LNCaP clone FGC (cell line): ENCODE measurements around the gene PEX5L.

ENCODE experiments used
- DNase-seq: peaks from one replicate; pipeline ENCODE4 v3.0.0-alpha.2; 2011; ENCODE audit warnings: low read depth
- H3K4me3 ChIP-seq: 2 replicates; pipeline ENCODE4 v1.5.1; 2011; ENCODE audit warnings: mild to moderate bottlenecking, low read depth, low read length, control low read depth
- CTCF ChIP-seq: IDR thresholded peaks from 2 replicates; pipeline ENCODE4 v1.5.1; 2012; ENCODE audit warnings: mild to moderate bottlenecking; ENCODE audit not compliant: control insufficient read depth, insufficient read depth; ENCODE audit errors: extremely low read depth

Gene PEX5L

GRCh38 chr3:179768080-179768479 lies 268.7 kb downstream of the PEX5L start:
- DNase-seq: no peak
- TF ChIP-seq CTCF: peak; percentile 62
- no peak overlapping the region for H3K4me3 ChIP-seq

- no peak for TF ChIP-seq CTCF
- H3K4me3 ChIP-seq: no peak overlapping the region
- DNase-seq: no peak
Observed at GRCh38 chr3:179766416-179767133, 270.2 kb downstream of the PEX5L start.

DNA sequence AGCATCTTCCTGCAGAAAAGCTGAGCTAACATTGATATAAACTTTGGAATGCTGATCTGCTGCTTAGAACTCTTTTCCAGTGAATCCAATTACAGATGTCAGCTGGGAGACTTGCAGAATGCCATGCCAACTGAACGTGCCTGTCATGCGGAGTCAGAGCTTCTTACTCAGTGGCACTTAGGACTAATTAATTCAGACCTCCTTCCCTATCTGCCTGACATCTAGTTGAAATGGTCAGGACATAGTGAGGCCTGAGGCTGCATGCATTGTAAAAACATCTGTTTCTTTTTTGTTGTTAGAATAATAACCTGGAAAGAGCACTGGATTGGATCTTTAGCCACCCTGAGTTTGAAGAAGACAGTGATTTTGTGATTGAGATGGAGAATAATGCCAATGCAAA lies 271.3 kb downstream of the PEX5L start:
- H3K4me3 ChIP-seq: no peak overlapping the region
- DNase-seq: no peak
- no peak for TF ChIP-seq CTCF

- H3K4me3 ChIP-seq: no peak overlapping the region
- TF ChIP-seq CTCF: no peak
- DNase-seq: no peak
Observed at GRCh38 chr3:179760944-179761343, 275.8 kb downstream of the PEX5L start.

DNA sequence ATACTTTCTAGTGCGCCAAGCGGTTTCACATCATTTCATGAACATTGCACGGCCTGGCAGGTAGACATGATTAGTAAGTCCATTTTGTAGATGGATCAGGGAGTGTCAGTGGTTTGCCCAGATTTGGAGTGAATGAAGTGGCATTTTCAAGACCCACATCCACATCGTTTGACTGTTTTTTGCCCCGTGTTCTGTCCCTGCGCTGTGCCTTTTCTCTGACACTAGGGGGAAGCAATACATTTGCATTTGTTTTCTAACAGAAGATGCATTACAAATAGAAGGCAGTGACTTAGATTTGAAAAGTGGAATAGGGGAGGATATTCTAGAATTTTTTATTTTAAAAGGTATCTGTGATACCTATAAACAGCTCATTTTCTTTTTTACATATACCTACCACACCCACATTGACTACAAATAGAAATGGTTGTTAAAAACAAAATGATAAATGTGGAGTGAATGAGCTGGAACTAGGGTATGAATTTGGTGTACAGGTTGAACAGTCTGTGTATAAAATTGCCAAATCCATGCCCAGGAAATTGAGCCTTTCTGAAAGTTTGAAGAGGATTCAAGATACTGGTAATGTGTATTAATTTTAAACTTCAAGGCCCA lies 285.9 kb downstream of the PEX5L start:
- DNase-seq: no peak
- H3K4me3 ChIP-seq: no peak overlapping the region
- TF ChIP-seq CTCF: peak; percentile 84

DNA sequence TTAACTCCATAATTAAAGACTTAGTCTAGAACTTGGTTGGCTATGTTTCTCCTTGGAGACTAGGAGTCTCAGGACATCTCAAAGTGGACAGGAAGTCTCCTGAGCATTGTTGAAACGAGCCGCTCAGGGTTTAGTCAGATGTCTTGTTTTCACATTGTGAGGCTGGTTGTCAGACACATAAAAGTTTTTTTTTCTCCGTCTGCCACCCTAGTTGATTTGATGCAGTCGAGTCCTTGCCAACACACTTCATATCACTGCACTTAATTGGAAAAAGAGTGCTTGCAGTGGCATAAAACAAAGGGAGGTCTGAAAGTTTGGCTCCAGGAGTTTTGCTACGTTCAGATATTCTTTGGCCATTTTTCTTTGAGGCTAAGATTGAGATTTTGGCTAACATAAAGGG lies 291.0 kb downstream of the PEX5L start:
- TF ChIP-seq CTCF: no peak
- no peak for DNase-seq

GRCh38 chr3:179745079-179745478 lies 291.7 kb downstream of the PEX5L start:
- no peak for TF ChIP-seq CTCF
- H3K4me3 ChIP-seq: no peak overlapping the region
- DNase-seq: no peak

More for the DNA sequence above, 291.0 kb downstream of the PEX5L start:
- no peak overlapping the region for H3K4me3 ChIP-seq
